Ascending aorta (tissue), 2 donors: Measurements from ENCODE around the gene DGKQ. TPM values are rescaled to one million over a fixed set of nuclear protein-coding genes. Genes with fewer than 3 reads are reported as not detected.

ENCODE experiments used
- DNase-seq, 2 donors: peaks; one replicate each; pipeline ENCODE4 v3.0.0-alpha.2; 2019; ENCODE audit warnings: low spot score in 2 of 2
- H3K27ac ChIP-seq, 2 donors: fragments of 200-600 bp; sonication (generic); one replicate each; pipeline ENCODE4 v1.5.1; 2016 to 2017; ENCODE audit warnings: mild to moderate bottlenecking in 1 of 2
- H3K27me3 ChIP-seq: fragments of 200-600 bp; sonication (generic); one replicate; pipeline ENCODE4 v1.5.1; 2017
- H3K36me3 ChIP-seq, 2 donors: fragments of 200-600 bp; sonication (generic); one replicate each; pipeline ENCODE4 v1.5.1; 2016
- H3K4me1 ChIP-seq, 2 donors: fragments of 200-600 bp; sonication (generic); one replicate each; pipeline ENCODE4 v1.5.1; 2016 to 2017; ENCODE audit warnings: mild to moderate bottlenecking in 1 of 2
- H3K4me3 ChIP-seq, 2 donors: fragments of 200-600 bp; sonication (generic); one replicate each; pipeline ENCODE4 v1.5.1; 2016 to 2017; ENCODE audit warnings: mild to moderate bottlenecking in 1 of 2
- H3K9me3 ChIP-seq, 2 donors: fragments of 200-600 bp; sonication (generic); one replicate each; pipeline ENCODE4 v1.5.1; 2016
- intact Hi-C: fragments of 100-400 bp; cut with DNase I; formaldehyde crosslinking; loops from one replicate; pipeline ENCODE4 v1.15.1; 2023
- total RNA-seq: library from RNA; depleted of rRNA; stranded (reverse); fragments of >200 nt; gene quantifications from one replicate; pipeline ENCODE4 v1.1.0, GENCODE V29; 2016
- TF ChIP-seq, protein P1 (sequence below), 3 experiments: fragments of 200-600 bp in 2 of 3; fragments of 450-650 bp in 1 of 3; sonication (generic) in 2 of 3; IDR thresholded peaks; one replicate each; pipeline ENCODE4 v1.5.1; 2016 to 2019; ENCODE audit warnings: antibody characterized with exemption in 3 of 3, mild to moderate bottlenecking in 1 of 3, moderate library complexity in 1 of 3

Gene DGKQ
- total RNA-seq, 1 donor from 2014 or later = 20.1 TPM

DNA sequence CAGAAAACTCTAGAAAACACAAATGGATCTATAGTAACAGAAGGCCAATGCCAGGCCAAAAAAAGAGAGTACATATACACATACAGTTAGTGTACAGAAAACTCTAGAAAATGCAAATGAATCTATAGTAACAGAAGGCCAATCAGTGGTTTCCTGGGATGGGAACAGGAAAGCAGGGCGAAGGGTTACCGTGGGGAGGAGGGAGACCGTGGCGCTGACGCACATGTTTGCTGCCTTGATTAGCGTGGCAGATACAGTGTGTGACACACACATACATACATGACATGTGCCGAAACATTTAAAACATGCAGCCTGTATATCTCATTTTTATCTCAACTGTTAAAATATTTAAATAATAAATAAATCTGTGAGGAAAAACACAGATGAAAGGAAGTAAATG lies 55.9 kb downstream of the DGKQ start:
- Histone ChIP-seq H3K4me1 (no peaks in the 10 kb centered on the region), H3K9me3 (no peaks in the 10 kb centered on the region), H3K4me3 (no peak overlapping the region), H3K27ac (no peak overlapping the region), H3K36me3 (peaks cover 5 to 7% of the 10 kb centered on the region in 2 donors), H3K27me3 (no peaks in the 10 kb centered on the region)
- intact Hi-C loops = no loop called here
- DNase-seq = no peak
- TF ChIP-seq, protein P1, sequence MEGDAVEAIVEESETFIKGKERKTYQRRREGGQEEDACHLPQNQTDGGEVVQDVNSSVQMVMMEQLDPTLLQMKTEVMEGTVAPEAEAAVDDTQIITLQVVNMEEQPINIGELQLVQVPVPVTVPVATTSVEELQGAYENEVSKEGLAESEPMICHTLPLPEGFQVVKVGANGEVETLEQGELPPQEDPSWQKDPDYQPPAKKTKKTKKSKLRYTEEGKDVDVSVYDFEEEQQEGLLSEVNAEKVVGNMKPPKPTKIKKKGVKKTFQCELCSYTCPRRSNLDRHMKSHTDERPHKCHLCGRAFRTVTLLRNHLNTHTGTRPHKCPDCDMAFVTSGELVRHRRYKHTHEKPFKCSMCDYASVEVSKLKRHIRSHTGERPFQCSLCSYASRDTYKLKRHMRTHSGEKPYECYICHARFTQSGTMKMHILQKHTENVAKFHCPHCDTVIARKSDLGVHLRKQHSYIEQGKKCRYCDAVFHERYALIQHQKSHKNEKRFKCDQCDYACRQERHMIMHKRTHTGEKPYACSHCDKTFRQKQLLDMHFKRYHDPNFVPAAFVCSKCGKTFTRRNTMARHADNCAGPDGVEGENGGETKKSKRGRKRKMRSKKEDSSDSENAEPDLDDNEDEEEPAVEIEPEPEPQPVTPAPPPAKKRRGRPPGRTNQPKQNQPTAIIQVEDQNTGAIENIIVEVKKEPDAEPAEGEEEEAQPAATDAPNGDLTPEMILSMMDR (IDR thresholded peaks at IDR 0.05) = no peak

DNA sequence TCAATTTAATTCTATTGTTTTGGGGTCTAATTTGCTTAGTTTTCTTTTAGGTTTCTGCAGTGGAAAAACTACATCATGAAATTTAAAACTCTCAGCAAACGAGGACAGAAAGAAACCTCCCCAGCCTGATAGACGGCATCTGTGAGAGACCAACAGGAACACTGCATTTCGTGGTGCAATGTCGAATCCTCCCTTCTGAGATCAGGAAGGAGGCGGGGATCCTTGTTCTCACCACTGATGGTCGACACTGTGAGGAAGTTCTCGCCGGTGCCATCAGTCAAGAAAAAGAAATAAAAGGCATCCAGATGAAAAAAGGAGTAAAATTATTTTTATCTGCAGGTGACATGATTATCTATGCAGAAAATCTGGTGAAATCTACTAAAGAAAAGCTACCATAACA lies 57.8 kb downstream of the DGKQ start:
- Histone ChIP-seq H3K4me3 (no peak overlapping the region), H3K9me3 (no peaks in the 10 kb centered on the region), H3K36me3 (peaks cover 14 to 26% of the 10 kb centered on the region in 2 donors), H3K4me1 (no peaks in the 10 kb centered on the region), H3K27me3 (no peaks in the 10 kb centered on the region), H3K27ac (no peak overlapping the region)
- intact Hi-C loops = no loop called here
- DNase-seq = peak in 1 of 2 donors; percentile 62
- TF ChIP-seq, protein P1 (IDR thresholded peaks at IDR 0.05) = no peak

DNA sequence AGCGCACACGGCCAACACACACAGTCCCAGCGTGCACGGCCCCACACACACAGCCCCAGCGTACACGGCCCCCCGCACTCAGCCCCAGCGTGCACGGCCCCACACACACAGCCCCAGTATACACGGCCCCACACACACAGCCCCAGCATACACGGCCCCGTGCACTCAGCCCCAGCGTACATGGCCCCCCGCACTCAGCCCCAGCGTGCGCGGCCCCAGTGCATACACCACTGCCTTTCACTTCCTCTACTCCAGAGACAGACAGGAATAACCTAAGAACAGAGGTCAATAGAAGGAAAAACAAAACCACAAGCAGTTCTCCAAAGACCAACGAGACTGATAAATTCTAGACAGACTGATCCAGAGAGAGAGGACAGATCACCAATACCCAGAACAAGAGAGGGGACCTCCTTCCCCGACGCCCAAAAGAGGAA lies 58.3 kb downstream of the DGKQ start:
- Histone ChIP-seq H3K9me3 (no peaks in the 10 kb centered on the region), H3K36me3 (peaks cover 14 to 28% of the 10 kb centered on the region in 2 donors), H3K4me1 (no peaks in the 10 kb centered on the region), H3K27ac (no peak overlapping the region), H3K27me3 (no peaks in the 10 kb centered on the region), H3K4me3 (no peak overlapping the region)
- intact Hi-C loops = no loop called here
- peak in 1 of 2 donors; percentile 44 for DNase-seq
- TF ChIP-seq, protein P1 (IDR thresholded peaks at IDR 0.05) = no peak

DNA sequence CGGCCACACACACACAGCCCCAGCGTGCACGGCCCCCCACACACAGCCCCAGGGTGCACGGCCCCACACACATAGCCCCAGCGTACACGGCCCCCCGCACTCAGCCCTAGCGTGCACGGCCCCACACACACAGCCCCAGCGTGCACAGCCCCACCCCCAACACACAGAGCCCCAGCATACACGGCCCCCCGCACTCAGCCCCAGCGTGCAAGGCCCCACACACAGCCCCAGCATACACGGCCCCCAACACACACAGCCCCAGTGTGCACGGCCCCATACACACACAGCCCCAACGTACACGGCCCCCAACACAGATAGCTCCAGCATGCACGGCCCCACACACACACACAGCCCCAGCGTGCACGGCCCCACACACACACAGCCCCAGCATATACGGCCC lies 58.8 kb downstream of the DGKQ start:
- H3K36me3 ChIP-seq = peaks cover 15 to 33% of the 10 kb centered on the region in 2 donors
- no peak overlapping the region for H3K4me3 ChIP-seq
- no peak for DNase-seq
- TF ChIP-seq, protein P1 (IDR thresholded peaks at IDR 0.05) = no peak
- H3K27me3 ChIP-seq = no peaks in the 10 kb centered on the region
- no peaks in the 10 kb centered on the region for H3K9me3 ChIP-seq
- no peak overlapping the region for H3K27ac ChIP-seq
- intact Hi-C loops = no loop called here
- no peaks in the 10 kb centered on the region for H3K4me1 ChIP-seq

DNA sequence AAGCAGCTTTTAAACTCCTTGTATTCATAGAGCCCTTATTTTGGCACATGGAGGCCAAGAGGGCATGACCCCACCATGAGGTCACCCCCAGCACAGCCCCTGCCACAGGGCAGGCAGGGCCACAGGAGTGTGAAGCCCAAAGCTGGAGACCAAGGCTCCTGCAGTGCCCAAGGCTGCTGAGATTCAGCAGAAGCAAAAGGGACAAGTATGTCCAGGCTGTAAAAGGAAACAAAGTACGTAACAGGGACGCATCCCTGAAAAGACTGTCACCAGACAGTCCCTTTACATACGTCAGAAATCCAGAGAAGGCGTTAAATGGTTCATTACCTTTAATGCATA lies 60.1 kb downstream of the DGKQ start:
- Histone ChIP-seq H3K36me3 (peaks cover 23 to 34% of the 10 kb centered on the region in 2 donors), H3K27me3 (no peaks in the 10 kb centered on the region), H3K4me1 (no peaks in the 10 kb centered on the region), H3K9me3 (no peaks in the 10 kb centered on the region), H3K27ac (no peak overlapping the region), H3K4me3 (no peak overlapping the region)
- no peak for DNase-seq
- intact Hi-C loops = no loop called here
- TF ChIP-seq, protein P1 (IDR thresholded peaks at IDR 0.05) = no peak
